Skeletal muscle tissue (tissue), 4 donors: ENCODE data around the gene MAN2A1. TPM values are rescaled to one million over a fixed set of nuclear protein-coding genes. Genes with fewer than 3 reads are reported as not detected.
"Not testable (repeated sequence)": the region's sequence is repeated elsewhere in the genome, so short reads cannot be mapped to it uniquely, and the experiment has no call there.

ENCODE experiments used
- H3K27ac ChIP-seq: one replicate; pipeline ENCODE4 v1.7.0; 2013; ENCODE audit warnings: mild to moderate bottlenecking, low read depth, low read length, inconsistent platforms
- H3K27me3 ChIP-seq, 3 donors: one replicate each; pipeline ENCODE4 v1.7.0; 2013; ENCODE audit warnings: low read length in 3 of 3; ENCODE audit not compliant: control insufficient read depth in 3 of 3, insufficient read depth in 3 of 3
- H3K36me3 ChIP-seq, 3 donors: one replicate each; pipeline ENCODE4 v1.7.0; 2013; ENCODE audit warnings: low read length in 3 of 3; ENCODE audit not compliant: control insufficient read depth in 3 of 3, insufficient read depth in 3 of 3
- H3K4me1 ChIP-seq, 3 donors: one replicate each; pipeline ENCODE4 v1.7.0; 2013; ENCODE audit warnings: low read length in 3 of 3, mild to moderate bottlenecking in 3 of 3; ENCODE audit not compliant: control insufficient read depth in 3 of 3, insufficient read depth in 3 of 3
- H3K4me3 ChIP-seq, 3 donors: one replicate each; pipeline ENCODE4 v1.7.0; 2013; ENCODE audit warnings: low read length in 3 of 3
- H3K9ac ChIP-seq, 3 donors: one replicate each; pipeline ENCODE4 v1.7.0; 2013; ENCODE audit warnings: low read length in 3 of 3, mild to moderate bottlenecking in 3 of 3, moderate library complexity in 2 of 3, low read depth in 1 of 3
- H3K9me3 ChIP-seq, 3 donors: one replicate each; pipeline ENCODE4 v1.7.0; 2013; ENCODE audit warnings: low read length in 3 of 3; ENCODE audit not compliant: control insufficient read depth in 3 of 3
- total RNA-seq: library from RNA; depleted of rRNA; stranded (reverse); fragments of >200 nt; gene quantifications from one replicate; pipeline ENCODE4 v1.2.3, GENCODE V29; 2014
- donor health status: Osteomylitis.

The MAN2A1 gene
- total RNA-seq, 1 donor from 2014 or later, result 81.4 TPM

DNA sequence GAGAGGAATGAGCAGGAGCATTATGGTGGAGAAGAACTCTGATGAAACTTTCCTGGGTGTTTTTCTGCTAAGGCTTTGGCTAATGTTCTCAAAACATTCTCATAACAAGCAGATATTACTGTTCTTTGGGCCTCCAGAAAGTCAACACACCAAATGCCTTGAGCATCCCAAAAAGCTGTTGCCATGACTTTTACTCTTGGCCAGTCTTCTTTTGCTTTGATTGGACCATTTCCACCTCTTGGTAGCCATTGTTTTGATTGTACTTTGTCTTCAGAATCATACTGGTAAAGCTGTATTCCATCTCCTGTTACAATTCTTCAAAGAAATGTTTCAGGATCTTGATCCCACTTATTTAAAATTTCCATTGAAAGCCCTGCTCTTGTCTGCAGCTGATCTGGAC is 139.6 kb downstream of the MAN2A1 start:
- Histone ChIP-seq H3K36me3 (peaks cover 4 to 14% (median 7%) of the 10 kb centered on the region in 3 donors), H3K4me1 (no peaks in the 10 kb centered on the region), H3K9me3 (no peaks in the 10 kb centered on the region), H3K27me3 (no peaks in the 10 kb centered on the region), H3K27ac (no peak overlapping the region), H3K9ac (no peak overlapping the region), H3K4me3 (no peak overlapping the region)

DNA sequence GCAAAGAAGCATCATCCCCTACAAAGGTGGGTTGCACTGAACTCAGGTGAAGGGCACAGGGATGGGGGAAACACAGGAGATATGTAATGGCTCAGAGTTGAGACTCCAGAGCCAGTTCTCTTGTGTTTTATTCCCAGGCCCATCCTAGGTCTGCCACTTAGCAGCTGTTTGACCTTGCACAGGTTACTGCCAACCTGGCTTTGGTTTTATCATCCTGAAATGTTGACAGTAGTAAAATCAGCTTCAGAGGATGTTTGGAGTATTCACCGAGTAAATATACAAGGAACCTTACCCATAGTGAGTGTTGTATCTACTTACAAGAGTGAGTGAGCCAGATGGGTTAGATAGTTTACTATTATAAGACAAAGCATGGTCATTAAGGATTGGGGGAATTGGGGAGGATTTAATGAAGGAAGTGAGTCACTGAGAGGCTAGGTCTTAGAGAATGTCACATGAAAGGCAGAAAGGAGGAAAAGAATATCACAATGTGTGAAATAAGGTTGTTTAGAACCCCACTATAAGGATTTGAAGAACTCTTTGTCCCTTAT is 141.3 kb downstream of the MAN2A1 start:
- H3K36me3 ChIP-seq, result peaks cover 0 to 5% (median 3%) of the 10 kb centered on the region in 3 donors
- no peak overlapping the region for H3K9ac ChIP-seq
- no peaks in the 10 kb centered on the region for H3K27me3 ChIP-seq
- no peak overlapping the region for H3K27ac ChIP-seq
- H3K4me3 ChIP-seq, result no peak overlapping the region
- no peaks in the 10 kb centered on the region for H3K9me3 ChIP-seq
- no peaks in the 10 kb centered on the region for H3K4me1 ChIP-seq

DNA sequence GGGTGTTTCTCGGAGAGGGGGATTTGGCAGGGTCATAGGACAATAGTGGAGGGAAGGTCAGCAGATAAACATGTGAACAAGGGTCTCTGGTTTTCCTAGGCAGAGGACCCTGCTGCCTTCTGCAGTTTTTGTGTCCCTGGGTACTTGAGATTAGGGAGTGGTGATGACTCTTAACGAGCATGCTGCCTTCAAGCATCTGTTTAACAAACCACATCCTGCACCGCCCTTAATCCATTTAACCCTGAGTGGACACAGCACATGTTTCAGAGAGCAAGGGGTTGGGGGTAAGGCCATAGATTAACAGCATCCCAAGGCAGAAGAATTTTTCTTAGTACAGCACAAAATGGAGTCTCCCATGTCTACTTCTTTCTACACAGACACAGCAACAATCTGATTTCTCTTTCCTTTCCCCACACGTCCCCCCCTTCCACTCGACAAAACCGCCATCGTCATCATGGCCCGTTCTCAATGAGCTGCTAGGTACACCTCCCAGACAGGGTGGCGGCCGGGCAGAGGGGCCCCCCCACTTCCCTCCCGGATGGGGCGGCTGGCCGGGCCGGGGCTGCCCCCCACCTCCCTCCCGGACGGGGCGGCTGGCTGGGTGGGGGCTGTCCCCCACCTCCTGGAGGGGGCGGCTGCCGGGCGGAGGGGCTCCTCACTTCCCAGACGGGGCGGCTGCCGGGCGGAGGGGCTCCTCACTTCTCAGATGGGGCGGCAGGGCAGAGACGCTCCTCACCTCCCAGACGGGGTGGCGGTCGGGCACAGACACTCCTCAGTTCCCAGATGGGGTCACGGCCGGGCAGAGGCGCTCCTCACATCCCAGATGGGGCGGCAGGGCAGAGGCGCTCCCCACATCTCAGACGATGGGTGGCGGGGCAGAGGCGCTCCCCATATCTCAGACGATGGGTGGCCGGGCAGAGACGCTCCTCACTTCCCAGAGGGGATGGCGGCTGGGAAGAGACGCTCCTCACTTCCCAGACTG is 142.8 kb downstream of the MAN2A1 start:
- H3K36me3 ChIP-seq, result not testable (repeated sequence)

DNA sequence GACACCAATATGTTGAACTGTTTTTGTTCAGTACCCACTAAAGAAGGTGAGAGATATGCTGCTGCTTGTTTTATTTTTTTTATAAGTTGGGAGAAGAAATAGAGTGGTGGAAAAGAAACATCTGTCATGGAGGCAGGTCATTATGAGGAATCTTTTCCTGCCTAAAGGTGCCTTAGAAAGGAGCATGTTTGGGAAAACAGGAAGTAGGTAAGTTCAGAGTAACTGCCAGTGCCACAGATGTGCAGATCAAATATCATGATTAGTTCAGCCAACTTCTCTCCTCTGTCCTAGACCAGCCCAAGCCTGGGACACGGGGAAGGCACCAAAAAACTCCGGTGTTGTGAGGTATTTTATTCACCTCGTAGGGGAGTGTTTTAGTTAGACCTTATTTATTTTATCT is 144.2 kb downstream of the MAN2A1 start:
- H3K4me3 ChIP-seq, result no peak overlapping the region
- H3K36me3 ChIP-seq, result peaks cover 0 to 5% (median 0%) of the 10 kb centered on the region in 3 donors
- H3K9me3 ChIP-seq, result no peaks in the 10 kb centered on the region
- H3K27ac ChIP-seq, result no peak overlapping the region
- H3K4me1 ChIP-seq, result no peaks in the 10 kb centered on the region
- H3K9ac ChIP-seq, result no peak overlapping the region
- no peaks in the 10 kb centered on the region for H3K27me3 ChIP-seq

More for the DNA sequence above, 142.8 kb downstream of the MAN2A1 start:
- H3K4me3 ChIP-seq, H3K9me3 ChIP-seq, H3K27me3 ChIP-seq, H3K4me1 ChIP-seq, H3K27ac ChIP-seq, H3K9ac ChIP-seq: not testable (repeated sequence)

DNA sequence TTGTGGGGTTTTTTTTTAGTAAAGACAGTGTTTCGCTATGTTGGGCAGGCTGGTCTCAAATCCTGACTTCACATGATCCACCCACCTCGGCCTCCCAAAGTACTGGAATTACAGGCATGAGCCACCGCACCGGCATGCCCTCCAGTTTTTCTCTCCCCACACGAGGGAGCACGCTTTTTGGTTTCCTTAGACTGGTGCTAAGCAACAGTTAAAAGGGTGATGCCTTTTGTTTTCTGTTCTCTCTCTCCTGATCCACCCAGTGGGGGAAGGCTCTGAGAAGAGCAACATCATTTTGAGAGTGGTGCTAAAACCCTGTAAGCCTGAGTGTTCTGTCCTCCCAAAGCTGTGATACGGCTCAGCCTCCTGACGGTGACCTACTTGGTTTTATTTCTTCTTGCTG is 146.6 kb downstream of the MAN2A1 start:
- Histone ChIP-seq H3K9ac (no peak overlapping the region), H3K36me3 (peaks cover 6 to 9% (median 7%) of the 10 kb centered on the region in 3 donors), H3K9me3 (no peaks in the 10 kb centered on the region)

DNA sequence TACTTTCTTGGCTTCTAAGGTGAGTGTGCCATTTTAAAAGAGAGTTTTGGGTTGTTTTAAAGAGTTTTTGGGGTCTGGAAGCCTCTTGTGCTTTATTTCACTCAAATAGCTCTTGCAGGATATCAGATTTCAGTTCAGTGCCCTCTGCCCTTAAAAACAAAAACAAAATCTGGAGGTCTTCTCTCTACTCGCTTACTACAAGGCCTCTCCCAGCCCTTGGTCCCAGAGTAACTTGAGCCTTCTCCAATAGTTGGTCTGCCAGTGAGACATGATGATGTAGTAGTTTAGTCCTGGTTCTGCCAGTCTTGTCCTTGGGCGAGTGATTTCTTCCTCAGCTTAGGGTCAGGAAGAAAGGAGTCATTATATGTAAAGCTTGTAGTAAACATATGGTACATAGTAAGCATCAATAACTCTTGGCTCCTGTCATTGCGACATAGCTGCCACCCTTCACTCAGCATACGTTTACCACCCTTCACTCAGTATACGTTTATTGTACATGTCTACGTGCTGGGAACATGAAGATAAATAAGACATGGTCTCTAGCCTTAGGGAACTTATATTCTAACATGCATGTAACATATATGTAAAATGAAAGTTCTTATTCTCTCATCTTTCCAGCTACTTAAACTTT is 147.6 kb downstream of the MAN2A1 start:
- Histone ChIP-seq H3K4me3 (no peak overlapping the region), H3K4me1 (no peaks in the 10 kb centered on the region), H3K9ac (no peak overlapping the region), H3K27me3 (no peaks in the 10 kb centered on the region), H3K36me3 (peaks cover 7 to 10% (median 8%) of the 10 kb centered on the region in 3 donors), H3K27ac (no peak overlapping the region), H3K9me3 (no peaks in the 10 kb centered on the region)

More for the DNA sequence above, 146.6 kb downstream of the MAN2A1 start:
- H3K4me3 ChIP-seq, result no peak overlapping the region
- no peak overlapping the region for H3K27ac ChIP-seq
- H3K4me1 ChIP-seq, result no peaks in the 10 kb centered on the region
- no peaks in the 10 kb centered on the region for H3K27me3 ChIP-seq

DNA sequence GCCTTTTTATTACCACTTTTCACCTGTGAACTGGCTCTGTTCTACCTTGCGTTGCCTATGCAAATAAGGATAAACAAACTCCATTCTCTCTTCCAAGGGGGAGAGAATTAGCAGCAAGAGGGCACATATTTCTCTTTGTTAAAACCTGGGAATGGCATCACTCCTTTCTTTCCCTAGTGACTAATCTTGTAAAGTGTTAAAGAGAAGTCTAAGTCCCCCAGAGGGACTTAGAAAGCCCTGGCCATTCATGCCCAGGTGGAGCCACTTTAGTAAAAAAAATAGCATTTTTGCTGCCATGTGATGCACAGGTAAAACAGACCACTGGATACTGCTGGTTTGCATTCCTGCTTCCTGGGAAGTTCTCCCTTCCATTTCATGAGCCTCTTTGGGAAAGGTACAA is 148.4 kb downstream of the MAN2A1 start:
- Histone ChIP-seq H3K9me3 (no peaks in the 10 kb centered on the region), H3K27me3 (no peaks in the 10 kb centered on the region), H3K4me3 (no peak overlapping the region), H3K27ac (no peak overlapping the region), H3K9ac (no peak overlapping the region), H3K36me3 (peaks cover 7 to 16% (median 13%) of the 10 kb centered on the region in 3 donors), H3K4me1 (no peaks in the 10 kb centered on the region)

DNA sequence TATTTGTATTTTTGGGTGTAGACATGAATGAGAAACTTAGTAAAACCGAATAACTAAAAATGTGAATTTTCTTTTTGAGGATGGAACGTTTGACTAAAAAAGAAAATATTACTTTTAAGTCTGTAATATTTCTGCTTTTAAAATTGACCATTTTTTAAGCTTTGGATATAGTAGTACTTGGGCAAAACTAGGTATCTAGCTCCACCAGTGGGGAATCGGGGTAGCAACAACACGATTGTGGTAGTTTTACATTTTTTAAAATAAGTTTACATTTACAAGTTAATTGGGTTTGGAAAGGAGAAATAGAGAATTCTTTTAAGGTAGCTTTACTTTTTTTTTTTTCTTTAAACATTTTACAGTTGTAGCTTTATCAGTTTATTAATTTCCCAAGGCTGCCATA is 154.4 kb downstream of the MAN2A1 start:
- no peaks in the 10 kb centered on the region for H3K27me3 ChIP-seq
- H3K4me3 ChIP-seq, result no peak overlapping the region
- peaks cover 0 to 4% (median 0%) of the 10 kb centered on the region in 3 donors for H3K4me1 ChIP-seq
- H3K9me3 ChIP-seq, result no peaks in the 10 kb centered on the region
- peaks cover 12 to 50% (median 29%) of the 10 kb centered on the region in 3 donors for H3K36me3 ChIP-seq
- no peak overlapping the region for H3K27ac ChIP-seq
- H3K9ac ChIP-seq, result no peak overlapping the region

DNA sequence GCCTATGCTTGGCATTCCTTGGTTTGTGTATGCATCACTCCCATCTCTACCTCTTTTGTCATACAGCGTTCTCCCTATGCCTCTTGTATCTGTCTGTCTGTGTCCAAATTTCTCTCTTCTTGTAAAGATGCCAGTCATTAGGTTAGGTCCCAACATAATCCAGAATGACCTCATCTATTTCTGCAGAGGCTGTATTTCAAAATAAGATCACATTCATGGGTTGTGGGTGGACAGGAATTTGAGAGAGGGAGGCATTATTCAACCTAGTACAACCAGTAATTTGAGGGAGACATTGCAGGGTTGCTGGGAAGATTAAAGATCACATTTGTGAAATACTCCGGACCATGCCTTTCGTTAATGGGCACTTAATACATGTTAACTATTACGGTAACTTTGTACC is 155.0 kb downstream of the MAN2A1 start:
- no peak overlapping the region for H3K4me3 ChIP-seq
- H3K36me3 ChIP-seq, result peaks cover 13 to 56% (median 32%) of the 10 kb centered on the region in 3 donors
- H3K9me3 ChIP-seq, result no peaks in the 10 kb centered on the region
- H3K27me3 ChIP-seq, result no peaks in the 10 kb centered on the region
- no peak overlapping the region for H3K9ac ChIP-seq
- H3K4me1 ChIP-seq, result peaks cover 0 to 4% (median 0%) of the 10 kb centered on the region in 3 donors
- H3K27ac ChIP-seq, result no peak overlapping the region

DNA sequence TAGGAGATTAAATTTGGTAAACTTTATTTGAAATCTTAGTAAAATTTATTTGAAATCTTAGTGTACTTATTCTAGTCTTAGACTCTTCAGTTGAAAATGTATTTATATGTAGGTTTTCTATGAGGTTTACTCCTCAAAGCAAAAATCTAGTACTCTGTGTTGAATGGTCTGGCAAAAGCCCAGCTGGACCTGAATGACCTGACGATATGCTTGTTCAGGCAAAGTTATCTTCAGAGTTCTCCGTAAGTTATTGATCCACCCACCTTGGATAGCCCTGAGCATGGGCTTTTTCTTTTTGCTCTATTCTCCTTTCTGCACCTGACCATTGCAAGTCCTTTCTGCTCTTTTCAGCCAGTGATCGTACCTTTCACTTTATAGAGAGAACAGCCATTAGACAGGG is 158.4 kb downstream of the MAN2A1 start:
- Histone ChIP-seq H3K27me3 (no peaks in the 10 kb centered on the region), H3K4me3 (no peak overlapping the region), H3K36me3 (peaks cover 11 to 49% (median 28%) of the 10 kb centered on the region in 3 donors), H3K9ac (no peak overlapping the region), H3K4me1 (peaks cover 0 to 4% (median 0%) of the 10 kb centered on the region in 3 donors), H3K9me3 (no peaks in the 10 kb centered on the region), H3K27ac (no peak overlapping the region)
